Superior temporal gyrus (tissue), 1 donor: ENCODE data around the gene PPL.
A peak's percentile ranks its signal among the peaks of the same experiment; 100 is the strongest.

ENCODE experiments used
- DNase-seq: peaks from one replicate; pipeline ENCODE4 v3.0.0-alpha.2; 2016; ENCODE audit errors: extremely low spot score

The PPL gene

GRCh38 chr16:4864728-4865127 lies 72.2 kb downstream of the PPL start:
- DNase-seq, result no peak

GRCh38 chr16:4862639-4863038 lies 74.3 kb downstream of the PPL start:
- DNase-seq, result no peak

- no peak for DNase-seq
Observed at GRCh38 chr16:4860727-4861342, 76.1 kb downstream of the PPL start.

- DNase-seq, result no peak
Observed at GRCh38 chr16:4859900-4860255, 77.1 kb downstream of the PPL start.

GRCh38 chr16:4859190-4859899 lies 77.6 kb downstream of the PPL start:
- no peak for DNase-seq

GRCh38 chr16:4855804-4856203 lies 81.1 kb downstream of the PPL start:
- no peak for DNase-seq

GRCh38 chr16:4855371-4855770 lies 81.6 kb downstream of the PPL start:
- DNase-seq, result no peak

- DNase-seq, result no peak
Observed at GRCh38 chr16:4852221-4852872, 84.6 kb downstream of the PPL start.

- DNase-seq, result no peak
Observed at GRCh38 chr16:4850211-4850610, 86.7 kb downstream of the PPL start.

- no peak for DNase-seq
Observed at GRCh38 chr16:4847774-4848587, 89.0 kb downstream of the PPL start.

GRCh38 chr16:4846901-4847773 lies 89.8 kb downstream of the PPL start, which contains the start of the genes GLYR1 and UBN1:
Gene GLYR1 (minus strand): TSS chr16:4847288. CDS start chr16:4847265, 23 bp downstream.
Gene UBN1 (plus strand): TSS chr16:4847481. CDS start chr16:4852918, 5,437 bp downstream.
- DNase-seq, result peak; percentile 96

- no peak for DNase-seq
Observed at GRCh38 chr16:4846503-4846900, 90.4 kb downstream of the PPL start.

- no peak for DNase-seq
Observed at GRCh38 chr16:4840984-4841383, 96.0 kb downstream of the PPL start.

GRCh38 chr16:4839942-4840341 lies 97.0 kb downstream of the PPL start:
- DNase-seq, result no peak

- no peak for DNase-seq
Observed at GRCh38 chr16:4837733-4838501, 99.0 kb downstream of the PPL start.

- DNase-seq, result no peak
Observed at GRCh38 chr16:4836727-4837126, 100.2 kb downstream of the PPL start.

- DNase-seq, result no peak
Observed at GRCh38 chr16:4833584-4833983, 103.4 kb downstream of the PPL start.

GRCh38 chr16:4832698-4833343 lies 104.1 kb downstream of the PPL start:
- no peak for DNase-seq
